Neural progenitor cell (in vitro differentiated cells): Measurements from ENCODE around the gene GET3.

Source experiments
- CTCF ChIP-seq: fragments of 200-600 bp; sonication (generic); IDR thresholded peaks from 2 replicates; pipeline ENCODE4 v1.5.1; 2017; ENCODE audit warnings: antibody characterized with exemption, mild to moderate bottlenecking
- EZH2 ChIP-seq: fragments of 200-600 bp; sonication (generic); IDR thresholded peaks from 2 replicates; pipeline ENCODE4 v1.6.1; 2017; ENCODE audit warnings: antibody characterized with exemption, mild to moderate bottlenecking, moderate library complexity

DNA sequence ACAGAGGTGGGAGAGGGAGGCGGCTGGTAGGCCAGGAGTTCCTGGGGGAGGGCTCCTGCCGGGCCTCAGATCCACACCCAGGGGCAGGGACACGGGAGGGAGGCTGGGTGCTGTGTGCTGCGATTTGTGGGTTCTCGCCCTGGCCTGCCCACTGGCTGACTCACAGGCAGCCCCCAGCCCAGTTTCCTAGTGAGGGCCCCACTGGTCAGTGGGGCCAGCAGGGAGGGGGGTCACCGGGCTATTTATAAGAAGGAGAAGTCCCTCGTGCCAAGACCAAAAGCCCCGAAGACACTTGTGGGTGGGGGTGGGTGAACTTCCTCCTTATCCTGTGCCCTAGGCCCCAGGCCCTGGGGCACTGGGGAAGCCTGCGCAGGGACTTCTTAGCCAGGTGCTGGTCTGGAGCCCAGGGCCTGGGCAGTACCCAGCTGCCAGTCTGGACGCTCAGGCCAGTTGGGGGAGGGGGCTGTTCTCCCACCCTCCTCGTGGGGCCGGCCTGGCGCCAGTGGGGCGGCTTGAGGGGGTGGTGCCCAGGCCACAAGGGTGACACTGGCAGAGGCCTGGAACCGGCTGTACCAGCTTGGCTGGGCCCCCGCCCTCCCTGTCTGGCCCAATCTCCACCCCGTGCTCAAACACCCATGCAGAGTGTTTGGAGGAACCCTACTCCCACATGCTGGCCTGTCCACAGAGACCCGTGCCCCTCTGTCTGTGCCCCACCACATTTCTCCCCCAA, 49.0 kb downstream of the GET3 start:
- TF ChIP-seq CTCF (no peak), EZH2 (no peak)
